C4-2B (cell line): Measurements from ENCODE around the gene OR6C1.

Experiments
- CTCF ChIP-seq: fragments of 450-650 bp; conservative IDR thresholded peaks from 2 replicates; pipeline ENCODE4 v1.5.1; 2017; ENCODE audit warnings: mild to moderate bottlenecking
- ZFX ChIP-seq: fragments of 450-650 bp; IDR thresholded peaks from 2 replicates; pipeline ENCODE4 v1.6.1; 2017

- TF ChIP-seq CTCF (no peak), ZFX (no peak)
Measured at GRCh38 chr12:55365086-55365485, 50.9 kb downstream of the OR6C1 start.
